Activated CD4-positive, alpha-beta T cell treated with anti-CD3 and anti-CD28 coated beads, Interleukin-2, amount 50 U/mL, for 1 hour (primary cell): ENCODE results near the gene STIMATE.

Experiments used
- DNase-seq: peaks from one replicate; pipeline ENCODE4 v3.0.0-alpha.2; 2020

The STIMATE gene

GRCh38 chr3:52788890-52789745 lies 108.2 kb downstream of the STIMATE start:
- no peak for DNase-seq

- no peak for DNase-seq
Observed at GRCh38 chr3:52787672-52788625, 109.4 kb downstream of the STIMATE start.

DNA sequence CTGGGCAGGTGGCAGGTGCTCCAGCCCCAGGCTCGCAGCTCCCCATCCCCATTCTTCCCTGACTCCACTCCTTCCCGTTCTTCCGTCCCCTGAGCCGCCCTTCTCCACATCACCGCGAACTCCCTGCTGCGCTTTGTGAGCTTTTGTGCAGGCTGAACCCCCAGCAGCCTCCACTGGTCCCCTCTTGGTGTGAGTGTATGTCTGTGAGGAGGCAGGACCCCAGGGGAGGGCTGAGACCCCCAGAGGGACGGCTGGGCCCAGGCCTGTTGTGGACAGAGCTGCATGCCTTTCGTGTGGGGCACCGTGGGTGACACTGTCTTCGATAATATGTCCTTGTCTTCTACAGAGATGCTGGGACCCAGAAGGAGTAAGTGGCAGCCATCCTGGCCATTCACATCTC lies 110.1 kb downstream of the STIMATE start:
- no peak for DNase-seq
